ENCODE data around the gene RNASEH1. TPM values are rescaled to one million over a fixed set of nuclear protein-coding genes. Genes with fewer than 3 reads are reported as not detected.

The RNASEH1 gene
- total RNA-seq, 1 experiment from 2014 or later = 42.0 TPM

DNA sequence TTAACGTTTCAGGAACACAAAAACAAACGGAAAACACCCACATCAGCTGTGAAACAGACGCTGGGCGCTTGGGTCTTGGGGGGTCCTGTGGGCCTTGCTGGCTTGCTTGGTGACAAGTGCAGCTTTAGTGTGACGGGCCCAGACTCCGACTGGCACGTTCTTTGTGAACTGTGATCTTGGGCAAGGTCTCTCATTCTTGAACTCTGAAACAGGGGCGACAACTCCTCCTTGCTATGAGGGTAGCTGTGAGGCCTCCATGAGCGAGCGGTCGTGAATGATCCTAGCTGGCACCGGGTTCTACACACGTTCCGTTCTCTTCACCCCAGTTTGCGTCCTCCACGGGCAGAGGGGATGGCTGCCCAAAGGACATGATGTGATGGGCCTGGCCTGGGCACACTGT is 28.1 kb upstream of the RNASEH1 start:
- WGBS (ENCODE audit: extremely low coverage, insufficient read length, low lambda C conversion rate) = no CpG with 5 or more reads among the region's 16 CpGs
- peaks cover 12 to 45% (median 27%) of the 10 kb centered on the region in 3 experiments for H3K36me3 Mint-ChIP-seq (ENCODE audit: insufficient read depth in 1 of 3, low read depth in 3 of 3)

More for the DNA sequence above, 28.1 kb upstream of the RNASEH1 start:
- TF ChIP-seq, protein P1, sequence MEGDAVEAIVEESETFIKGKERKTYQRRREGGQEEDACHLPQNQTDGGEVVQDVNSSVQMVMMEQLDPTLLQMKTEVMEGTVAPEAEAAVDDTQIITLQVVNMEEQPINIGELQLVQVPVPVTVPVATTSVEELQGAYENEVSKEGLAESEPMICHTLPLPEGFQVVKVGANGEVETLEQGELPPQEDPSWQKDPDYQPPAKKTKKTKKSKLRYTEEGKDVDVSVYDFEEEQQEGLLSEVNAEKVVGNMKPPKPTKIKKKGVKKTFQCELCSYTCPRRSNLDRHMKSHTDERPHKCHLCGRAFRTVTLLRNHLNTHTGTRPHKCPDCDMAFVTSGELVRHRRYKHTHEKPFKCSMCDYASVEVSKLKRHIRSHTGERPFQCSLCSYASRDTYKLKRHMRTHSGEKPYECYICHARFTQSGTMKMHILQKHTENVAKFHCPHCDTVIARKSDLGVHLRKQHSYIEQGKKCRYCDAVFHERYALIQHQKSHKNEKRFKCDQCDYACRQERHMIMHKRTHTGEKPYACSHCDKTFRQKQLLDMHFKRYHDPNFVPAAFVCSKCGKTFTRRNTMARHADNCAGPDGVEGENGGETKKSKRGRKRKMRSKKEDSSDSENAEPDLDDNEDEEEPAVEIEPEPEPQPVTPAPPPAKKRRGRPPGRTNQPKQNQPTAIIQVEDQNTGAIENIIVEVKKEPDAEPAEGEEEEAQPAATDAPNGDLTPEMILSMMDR (conservative IDR thresholded peaks at IDR 0.05) = no peak
- Mint-ChIP-seq H3K4me1 (no peaks in the 10 kb centered on the region), H3K27ac (peak overlapping the region in 1 of 3 experiments; percentile 15; a peak in 2 of 7 replicates), H3K27me3 (ENCODE audit: low read depth) (no peaks in the 10 kb centered on the region), H3K9me3 (peaks cover 4% of the 10 kb centered on the region in 2 experiments), H3K4me3 (no peak overlapping the region)
- no peak overlapping the region for H2AK5ac ChIP-seq (ENCODE audit: insufficient read length, low read length)
- no peak overlapping the region for H2BK120ac ChIP-seq (ENCODE audit: low read depth, low read length, poor library complexity, severe bottlenecking)
- H3K9ac ChIP-seq (ENCODE audit: extremely low read depth, insufficient read length, low read length) = no peak overlapping the region
- no peak overlapping the region for H2BK12ac ChIP-seq (ENCODE audit: insufficient read length, low read depth, low read length)
- H4K20me1 ChIP-seq (ENCODE audit: control insufficient read depth, insufficient read depth, insufficient read length) = no peaks in the 10 kb centered on the region
- H3K27me3 ChIP-seq (ENCODE audit: insufficient read depth, low read length) = no peaks in the 10 kb centered on the region
- H4K5ac ChIP-seq (ENCODE audit: insufficient read length, low read depth, low read length) = peak overlapping the region; percentile 51
- no peak overlapping the region for H4K91ac ChIP-seq (ENCODE audit: insufficient read length, low read depth, low read length)
- no peak overlapping the region for H3K56ac ChIP-seq (ENCODE audit: insufficient read length, low read depth, low read length)
- no peak overlapping the region for H2BK15ac ChIP-seq (ENCODE audit: low read depth, low read length)
- no peaks in the 10 kb centered on the region for H3K9me3 ChIP-seq (ENCODE audit: control insufficient read depth, low read depth, low read length)
- H2BK20ac ChIP-seq (ENCODE audit: low read depth, low read length, poor library complexity, severe bottlenecking) = no peak overlapping the region
- H3K79me2 ChIP-seq (ENCODE audit: insufficient read depth, low read length) = no peaks in the 10 kb centered on the region
- no peaks in the 10 kb centered on the region for H3K23me2 ChIP-seq (ENCODE audit: insufficient read length, low read depth, low read length, poor library complexity, severe bottlenecking)
- H3K4me1 ChIP-seq (ENCODE audit: insufficient read depth, low read length) = no peaks in the 10 kb centered on the region
- no peak overlapping the region for H3K27ac ChIP-seq (ENCODE audit: insufficient read length, low read depth, low read length)
- no peak for DNase-seq
- no peak overlapping the region for H3K23ac ChIP-seq (ENCODE audit: insufficient read length, low read depth, low read length)
- H3K4ac ChIP-seq (ENCODE audit: low read depth, low read length) = no peak overlapping the region
- no peak overlapping the region; the same call in 1 of the 2 replicates for H3K14ac ChIP-seq (ENCODE audit: insufficient read depth, low read length)
- no peak overlapping the region for H4K8ac ChIP-seq (replicated peaks; ENCODE audit: insufficient read length, low read depth, low read length)
- H3K4me2 ChIP-seq (ENCODE audit: insufficient read depth, insufficient read length, low read length) = no peak overlapping the region
- H3K79me1 ChIP-seq (ENCODE audit: insufficient read depth, low read depth, low read length, poor library complexity, severe bottlenecking) = no peaks in the 10 kb centered on the region
- H2BK5ac ChIP-seq (ENCODE audit: insufficient read length, low read length) = no peak overlapping the region
- H2AFZ ChIP-seq (ENCODE audit: low read length) = no peak overlapping the region
- no peak overlapping the region for H3K18ac ChIP-seq (ENCODE audit: insufficient read length, low read depth, low read length)
- H3T11ph ChIP-seq (ENCODE audit: low read length) = no peak overlapping the region
